Measurements from ENCODE around the gene MIS18A.

MIS18A gene

GRCh38 chr21:32249511-32250280 is 29.2 kb downstream of the MIS18A start:
- no peak for DNase-seq

- no peak for DNase-seq
Observed at GRCh38 chr21:32248571-32249461, 30.0 kb downstream of the MIS18A start.

GRCh38 chr21:32246571-32247140 is 32.2 kb downstream of the MIS18A start:
- no peak for DNase-seq

- no peak for DNase-seq
Observed at GRCh38 chr21:32245971-32246370, 32.9 kb downstream of the MIS18A start.

- DNase-seq: no peak
Observed at GRCh38 chr21:32240851-32241687, 37.8 kb downstream of the MIS18A start.

GRCh38 chr21:32239551-32239950 is 39.3 kb downstream of the MIS18A start:
- no peak for DNase-seq

- DNase-seq: no peak
Observed at GRCh38 chr21:32238063-32238462, 40.8 kb downstream of the MIS18A start.

GRCh38 chr21:32237021-32237420 is 41.8 kb downstream of the MIS18A start:
- no peak for DNase-seq

- no peak for DNase-seq
Observed at GRCh38 chr21:32233722-32234301, 45.0 kb downstream of the MIS18A start.

GRCh38 chr21:32233055-32233546 is 45.7 kb downstream of the MIS18A start:
- DNase-seq: no peak

GRCh38 chr21:32226444-32226843 is 52.4 kb downstream of the MIS18A start:
- no peak for DNase-seq
